A549 (cell line): ENCODE results near the gene RPS6KA6.

ENCODE experiments used
- BHLHE40 ChIP-seq: IDR thresholded peaks from 2 replicates; pipeline ENCODE4 v1.6.1; 2012; ENCODE audit warnings: low read depth, low read length, inconsistent platforms
- CHD2 ChIP-seq: fragments of 150-350 bp; IDR thresholded peaks from 2 replicates; pipeline ENCODE4 v1.6.1; 2014; ENCODE audit warnings: low read length; ENCODE audit not compliant: partially characterized antibody
- EP300 ChIP-seq, 2 experiments: fragments of >200 bp; sonication (Bioruptor Twin); formaldehyde crosslinking; IDR thresholded peaks; 2 replicates in 1 of 2; 3 replicates in 1 of 2; pipeline ENCODE4 v1.6.1; 2016 to 2017
- JUNB ChIP-seq: fragments of >200 bp; sonication (Bioruptor Twin); formaldehyde crosslinking; IDR thresholded peaks from 2 replicates; pipeline ENCODE4 v1.6.1; 2016
- MYC ChIP-seq: IDR thresholded peaks from 2 replicates; pipeline ENCODE4 v1.6.1; 2012; ENCODE audit warnings: mild to moderate bottlenecking, inconsistent platforms, low read length, improper control_type of control experiment, borderline replicate concordance
- POLR2A ChIP-seq: IDR thresholded peaks from 2 replicates; pipeline ENCODE4 v1.6.1; 2012; ENCODE audit warnings: mild to moderate bottlenecking, low read length
- RAD21 ChIP-seq, 2 experiments: fragments of >200 bp in 1 of 2; sonication (Bioruptor Twin) in 1 of 2; formaldehyde crosslinking in 1 of 2; IDR thresholded peaks in 1 of 2; conservative IDR thresholded peaks in 1 of 2; 2 replicates in 1 of 2; 3 replicates in 1 of 2; pipeline ENCODE4 v1.6.1; 2012 to 2018; ENCODE audit warnings: inconsistent platforms in 1 of 2
- TFCP2L1 ChIP-seq: fragments of 250-450 bp; sonication (Bioruptor Pico); IDR thresholded peaks from 2 replicates; pipeline ENCODE4 v1.5.0; 2021; ENCODE audit warnings: mild to moderate bottlenecking
- ZC3H11A ChIP-seq: fragments of 450-650 bp; IDR thresholded peaks from 2 replicates; pipeline ENCODE4 v1.6.1; 2014; ENCODE audit warnings: antibody characterized with exemption, mild to moderate bottlenecking
- TF ChIP-seq, protein P1 (sequence below): fragments of >200 bp; sonication (Bioruptor Twin); formaldehyde crosslinking; IDR thresholded peaks from 3 replicates; pipeline ENCODE4 v1.5.1; 2016
- TF ChIP-seq, protein P2 (sequence below): fragments of 200-600 bp; sonication (generic); IDR thresholded peaks from 2 replicates; pipeline ENCODE4 v1.6.1; 2016; ENCODE audit warnings: antibody characterized with exemption, mild to moderate bottlenecking, moderate library complexity

DNA sequence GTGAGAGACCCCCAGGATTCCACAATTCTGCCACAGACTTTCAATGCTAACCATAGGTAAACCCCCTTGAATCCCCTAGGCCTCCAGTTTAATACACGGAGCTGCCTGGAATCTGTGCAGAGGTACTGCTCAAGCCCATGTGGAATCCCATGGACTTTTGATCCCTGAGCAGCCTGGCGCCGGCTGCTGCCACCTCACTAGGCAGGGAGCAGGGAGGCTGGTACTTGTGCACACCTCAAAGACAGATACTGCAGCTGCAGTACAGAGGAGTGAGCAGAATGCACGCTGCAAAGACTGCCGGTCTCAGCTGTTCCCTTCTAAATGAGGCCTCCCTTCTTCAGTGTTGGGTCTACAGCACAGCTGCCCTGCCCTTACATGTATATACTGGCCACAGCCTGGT lies 79.4 kb downstream of the RPS6KA6 start:
- TF ChIP-seq RAD21 (conservative IDR thresholded peaks at IDR 0.05 in 1 of 2, IDR thresholded peaks at IDR 0.05 in 1 of 2) (no peak), POLR2A (no peak), EP300 (IDR thresholded peaks at IDR 0.05) (no peak), ZC3H11A (no peak), TFCP2L1 (CRISPR knock-in tag) (no peak), MYC (no peak), BHLHE40 (no peak), CHD2 (no peak), JUNB (no peak)
- TF ChIP-seq, protein P1, sequence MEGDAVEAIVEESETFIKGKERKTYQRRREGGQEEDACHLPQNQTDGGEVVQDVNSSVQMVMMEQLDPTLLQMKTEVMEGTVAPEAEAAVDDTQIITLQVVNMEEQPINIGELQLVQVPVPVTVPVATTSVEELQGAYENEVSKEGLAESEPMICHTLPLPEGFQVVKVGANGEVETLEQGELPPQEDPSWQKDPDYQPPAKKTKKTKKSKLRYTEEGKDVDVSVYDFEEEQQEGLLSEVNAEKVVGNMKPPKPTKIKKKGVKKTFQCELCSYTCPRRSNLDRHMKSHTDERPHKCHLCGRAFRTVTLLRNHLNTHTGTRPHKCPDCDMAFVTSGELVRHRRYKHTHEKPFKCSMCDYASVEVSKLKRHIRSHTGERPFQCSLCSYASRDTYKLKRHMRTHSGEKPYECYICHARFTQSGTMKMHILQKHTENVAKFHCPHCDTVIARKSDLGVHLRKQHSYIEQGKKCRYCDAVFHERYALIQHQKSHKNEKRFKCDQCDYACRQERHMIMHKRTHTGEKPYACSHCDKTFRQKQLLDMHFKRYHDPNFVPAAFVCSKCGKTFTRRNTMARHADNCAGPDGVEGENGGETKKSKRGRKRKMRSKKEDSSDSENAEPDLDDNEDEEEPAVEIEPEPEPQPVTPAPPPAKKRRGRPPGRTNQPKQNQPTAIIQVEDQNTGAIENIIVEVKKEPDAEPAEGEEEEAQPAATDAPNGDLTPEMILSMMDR: no peak
- TF ChIP-seq, protein P2, sequence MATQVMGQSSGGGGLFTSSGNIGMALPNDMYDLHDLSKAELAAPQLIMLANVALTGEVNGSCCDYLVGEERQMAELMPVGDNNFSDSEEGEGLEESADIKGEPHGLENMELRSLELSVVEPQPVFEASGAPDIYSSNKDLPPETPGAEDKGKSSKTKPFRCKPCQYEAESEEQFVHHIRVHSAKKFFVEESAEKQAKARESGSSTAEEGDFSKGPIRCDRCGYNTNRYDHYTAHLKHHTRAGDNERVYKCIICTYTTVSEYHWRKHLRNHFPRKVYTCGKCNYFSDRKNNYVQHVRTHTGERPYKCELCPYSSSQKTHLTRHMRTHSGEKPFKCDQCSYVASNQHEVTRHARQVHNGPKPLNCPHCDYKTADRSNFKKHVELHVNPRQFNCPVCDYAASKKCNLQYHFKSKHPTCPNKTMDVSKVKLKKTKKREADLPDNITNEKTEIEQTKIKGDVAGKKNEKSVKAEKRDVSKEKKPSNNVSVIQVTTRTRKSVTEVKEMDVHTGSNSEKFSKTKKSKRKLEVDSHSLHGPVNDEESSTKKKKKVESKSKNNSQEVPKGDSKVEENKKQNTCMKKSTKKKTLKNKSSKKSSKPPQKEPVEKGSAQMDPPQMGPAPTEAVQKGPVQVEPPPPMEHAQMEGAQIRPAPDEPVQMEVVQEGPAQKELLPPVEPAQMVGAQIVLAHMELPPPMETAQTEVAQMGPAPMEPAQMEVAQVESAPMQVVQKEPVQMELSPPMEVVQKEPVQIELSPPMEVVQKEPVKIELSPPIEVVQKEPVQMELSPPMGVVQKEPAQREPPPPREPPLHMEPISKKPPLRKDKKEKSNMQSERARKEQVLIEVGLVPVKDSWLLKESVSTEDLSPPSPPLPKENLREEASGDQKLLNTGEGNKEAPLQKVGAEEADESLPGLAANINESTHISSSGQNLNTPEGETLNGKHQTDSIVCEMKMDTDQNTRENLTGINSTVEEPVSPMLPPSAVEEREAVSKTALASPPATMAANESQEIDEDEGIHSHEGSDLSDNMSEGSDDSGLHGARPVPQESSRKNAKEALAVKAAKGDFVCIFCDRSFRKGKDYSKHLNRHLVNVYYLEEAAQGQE: no peak
